Stimulated activated CD4-positive, alpha-beta T cell treated with anti-CD3 and anti-CD28 coated beads, TNF-alpha, amount 100 ng/mL, for 48 hours (primary cell): ENCODE results near the gene TKTL1.
"Not testable (repeated sequence)": the region's sequence is repeated elsewhere in the genome, so short reads cannot be mapped to it uniquely, and the experiment has no call there.

Experiments
- DNase-seq, 3 donors: peaks; one replicate each; pipeline ENCODE4 v3.0.0-alpha.2; 2020; ENCODE audit warnings: low read depth in 3 of 3

TKTL1 gene, protein sequence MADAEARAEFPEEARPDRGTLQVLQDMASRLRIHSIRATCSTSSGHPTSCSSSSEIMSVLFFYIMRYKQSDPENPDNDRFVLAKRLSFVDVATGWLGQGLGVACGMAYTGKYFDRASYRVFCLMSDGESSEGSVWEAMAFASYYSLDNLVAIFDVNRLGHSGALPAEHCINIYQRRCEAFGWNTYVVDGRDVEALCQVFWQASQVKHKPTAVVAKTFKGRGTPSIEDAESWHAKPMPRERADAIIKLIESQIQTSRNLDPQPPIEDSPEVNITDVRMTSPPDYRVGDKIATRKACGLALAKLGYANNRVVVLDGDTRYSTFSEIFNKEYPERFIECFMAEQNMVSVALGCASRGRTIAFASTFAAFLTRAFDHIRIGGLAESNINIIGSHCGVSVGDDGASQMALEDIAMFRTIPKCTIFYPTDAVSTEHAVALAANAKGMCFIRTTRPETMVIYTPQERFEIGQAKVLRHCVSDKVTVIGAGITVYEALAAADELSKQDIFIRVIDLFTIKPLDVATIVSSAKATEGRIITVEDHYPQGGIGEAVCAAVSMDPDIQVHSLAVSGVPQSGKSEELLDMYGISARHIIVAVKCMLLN

DNA sequence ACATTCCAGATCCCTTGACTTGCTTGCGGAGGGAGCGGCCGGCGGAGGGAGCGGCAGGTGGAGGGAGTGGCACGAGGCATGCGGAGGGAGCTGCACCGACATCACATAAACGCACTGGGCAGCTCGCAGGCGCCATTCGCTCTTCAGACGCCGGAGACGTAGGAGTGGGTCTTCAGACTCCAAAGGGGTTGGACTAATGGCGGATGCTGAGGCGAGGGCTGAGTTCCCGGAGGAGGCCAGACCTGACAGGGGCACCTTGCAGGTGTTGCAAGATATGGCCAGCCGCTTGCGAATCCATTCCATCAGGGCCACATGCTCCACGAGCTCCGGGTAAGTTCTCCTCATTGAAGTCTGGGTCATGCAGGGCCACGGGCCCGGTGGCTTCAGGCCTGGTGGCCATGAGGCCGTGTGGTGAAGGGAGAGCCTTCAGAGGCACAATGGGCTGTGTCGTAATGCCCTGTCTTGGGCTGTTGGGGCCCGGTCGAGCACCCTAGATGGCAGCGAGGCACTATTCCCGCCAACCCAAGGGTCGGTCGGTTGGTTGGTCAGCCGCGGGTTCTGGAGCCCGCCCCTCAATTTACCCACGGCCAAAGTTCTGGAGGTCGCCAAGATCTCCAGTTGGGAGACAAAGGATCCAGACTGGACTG, at the start of gene TKTL1:
TSS of gene TKTL1 (plus strand) at position 132 of the 647 bp plus-strand sequence. CDS start at position 197, 65 bp downstream.
- DNase-seq = no peak

DNA sequence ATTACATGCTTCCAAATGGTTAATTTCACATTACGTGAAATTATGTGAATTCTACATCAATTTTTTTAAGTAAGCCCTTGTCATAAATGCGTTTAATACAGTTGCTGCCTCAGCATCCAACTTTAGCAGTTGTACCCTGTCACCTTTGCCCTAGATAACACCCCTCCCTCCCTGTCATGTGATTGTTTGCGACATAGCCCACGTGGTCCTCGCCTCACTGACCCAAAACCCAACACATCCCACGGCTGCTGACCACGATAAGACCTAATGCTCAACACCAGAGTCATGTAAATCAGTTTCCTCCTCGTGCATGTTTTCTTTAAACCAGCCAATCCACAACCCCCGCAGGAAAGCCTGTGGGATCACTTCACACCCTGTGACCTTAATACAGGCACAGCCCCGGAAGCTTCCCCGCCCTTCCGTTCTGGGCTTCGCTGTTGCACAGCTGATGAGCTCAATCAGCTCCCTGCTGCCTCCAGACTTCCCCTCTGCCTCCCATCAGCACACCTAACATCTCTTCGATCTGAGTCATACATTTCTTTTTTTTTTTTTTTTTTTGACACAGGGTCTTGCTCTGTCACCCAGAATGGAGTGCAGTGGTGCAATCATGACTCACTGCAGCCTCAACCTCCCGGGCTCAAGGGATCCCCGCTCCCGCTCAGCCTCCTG, 48.1 kb upstream of the TKTL1 start:
- not testable (repeated sequence) for DNase-seq

DNA sequence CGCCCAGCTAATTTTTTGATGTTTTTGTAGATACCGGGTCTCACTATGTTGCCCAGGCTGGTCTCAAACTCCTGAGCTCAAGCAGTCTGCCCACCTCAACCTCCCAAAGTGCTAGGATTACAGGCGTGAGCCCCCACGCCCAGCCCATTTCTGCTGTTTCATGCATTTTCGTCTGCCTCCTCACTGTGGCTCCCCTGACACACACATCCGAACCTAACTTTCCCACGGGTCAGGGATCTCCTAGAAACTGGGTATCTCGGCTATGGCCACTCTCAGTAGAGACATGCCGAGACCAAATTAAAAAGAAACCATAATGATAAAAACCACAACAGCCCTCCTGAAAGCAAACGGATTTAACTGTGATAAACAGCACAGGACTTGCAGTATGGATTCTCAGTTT, 47.5 kb upstream of the TKTL1 start:
- not testable (repeated sequence) for DNase-seq

DNA sequence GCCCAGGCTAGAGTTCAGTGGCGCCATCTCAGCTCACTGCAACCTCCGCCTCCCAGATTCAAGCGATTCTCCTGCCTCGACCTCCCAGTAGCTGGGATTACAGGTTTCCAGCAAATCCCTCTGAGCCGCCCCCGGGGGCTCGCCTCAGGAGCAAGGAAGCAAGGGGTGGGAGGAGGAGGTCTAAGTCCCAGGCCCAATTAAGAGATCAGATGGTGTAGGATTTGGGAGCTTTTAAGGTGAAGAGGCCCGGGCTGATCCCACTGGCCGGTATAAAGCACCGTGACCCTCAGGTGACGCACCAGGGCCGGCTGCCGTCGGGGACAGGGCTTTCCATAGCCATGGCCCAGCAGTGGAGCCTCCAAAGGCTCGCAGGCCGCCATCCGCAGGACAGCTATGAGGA, 38.3 kb upstream of the TKTL1 start, which contains the start of gene OPN1MW3:
TSS of gene OPN1MW3 (plus strand) at position 301 of the 400 bp plus-strand sequence. CDS start at position 339, 38 bp downstream.
- not testable (repeated sequence) for DNase-seq

DNA sequence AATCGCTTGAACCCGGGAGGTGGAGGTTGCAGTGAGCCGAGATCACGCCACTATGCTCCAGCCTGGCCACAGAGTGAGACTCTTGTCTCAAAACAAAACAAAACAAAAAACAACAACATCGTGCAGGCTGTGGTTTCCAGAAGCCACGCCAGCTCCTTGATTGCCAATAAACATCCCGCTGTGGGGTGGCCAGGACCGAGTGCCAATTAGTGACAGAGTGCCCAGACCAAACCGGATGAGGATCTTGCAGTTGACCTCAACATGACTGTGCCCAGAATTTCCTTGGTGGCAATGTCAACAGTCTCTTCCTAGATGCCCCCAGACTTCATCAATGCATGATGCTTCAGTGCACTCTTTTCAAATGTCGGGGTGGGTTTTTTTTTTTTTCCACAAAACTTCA, 36.9 kb upstream of the TKTL1 start:
- not testable (repeated sequence) for DNase-seq

DNA sequence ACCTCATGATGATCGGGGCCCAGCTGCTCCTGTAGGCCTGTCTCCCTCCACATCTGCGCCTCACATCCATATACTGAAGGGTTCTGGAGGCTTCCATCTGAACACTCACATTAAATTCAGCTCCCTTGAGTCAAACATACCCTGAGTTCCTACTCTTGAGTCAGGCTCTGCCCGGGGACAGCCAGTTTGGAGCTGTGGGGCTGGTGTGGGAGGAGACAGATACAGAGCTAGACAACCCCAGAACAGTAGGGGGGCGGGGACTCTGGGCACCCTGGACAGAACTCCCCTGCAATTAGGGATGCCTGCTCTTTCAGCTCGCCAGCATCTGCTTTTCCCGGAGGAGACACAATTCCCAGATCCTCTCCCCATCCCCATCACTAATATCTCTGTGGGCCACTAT, 32.5 kb upstream of the TKTL1 start:
- not testable (repeated sequence) for DNase-seq

DNA sequence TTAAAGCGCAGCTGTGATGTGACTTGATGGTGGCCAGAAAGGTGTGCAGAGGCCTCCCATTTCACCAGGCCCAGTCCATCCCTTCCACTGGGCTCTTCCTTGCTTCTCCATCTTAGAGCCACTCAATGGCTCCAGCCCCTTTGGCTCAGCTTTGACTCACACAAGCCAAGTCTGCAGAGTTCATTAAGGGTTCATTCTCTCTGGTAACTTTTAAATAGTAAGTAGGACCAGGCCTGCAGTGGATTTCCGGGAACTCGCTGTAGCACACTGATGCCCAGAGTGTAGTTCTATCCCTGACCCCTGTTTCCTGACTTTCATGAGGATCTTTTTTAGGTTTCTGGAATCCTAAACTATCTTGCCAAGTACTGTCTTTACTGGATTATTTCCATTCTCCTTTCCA, 26.4 kb upstream of the TKTL1 start:
- DNase-seq = not testable (repeated sequence)

DNA sequence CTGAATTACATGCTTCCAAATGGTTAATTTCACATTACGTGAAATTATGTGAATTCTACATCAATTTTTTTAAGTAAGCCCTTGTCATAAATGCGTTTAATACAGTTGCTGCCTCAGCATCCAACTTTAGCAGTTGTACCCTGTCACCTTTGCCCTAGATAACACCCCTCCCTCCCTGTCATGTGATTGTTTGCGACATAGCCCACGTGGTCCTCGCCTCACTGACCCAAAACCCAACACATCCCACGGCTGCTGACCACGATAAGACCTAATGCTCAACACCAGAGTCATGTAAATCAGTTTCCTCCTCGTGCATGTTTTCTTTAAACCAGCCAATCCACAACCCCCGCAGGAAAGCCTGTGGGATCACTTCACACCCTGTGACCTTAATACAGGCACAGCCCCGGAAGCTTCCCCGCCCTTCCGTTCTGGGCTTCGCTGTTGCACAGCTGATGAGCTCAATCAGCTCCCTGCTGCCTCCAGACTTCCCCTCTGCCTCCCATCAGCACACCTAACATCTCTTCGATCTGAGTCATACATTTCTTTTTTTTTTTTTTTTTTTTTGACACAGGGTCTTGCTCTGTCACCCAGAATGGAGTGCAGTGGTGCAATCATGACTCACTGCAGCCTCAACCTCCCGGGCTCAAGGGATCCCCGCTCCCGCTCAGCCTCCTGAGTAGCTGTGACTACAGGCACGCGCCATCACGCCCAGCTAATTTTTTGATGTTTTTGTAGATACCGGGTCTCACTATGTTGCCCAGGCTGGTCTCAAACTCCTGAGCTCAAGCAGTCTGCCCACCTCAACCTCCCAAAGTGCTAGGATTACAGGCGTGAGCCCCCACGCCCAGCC, 10.9 kb upstream of the TKTL1 start:
- DNase-seq = not testable (repeated sequence)

DNA sequence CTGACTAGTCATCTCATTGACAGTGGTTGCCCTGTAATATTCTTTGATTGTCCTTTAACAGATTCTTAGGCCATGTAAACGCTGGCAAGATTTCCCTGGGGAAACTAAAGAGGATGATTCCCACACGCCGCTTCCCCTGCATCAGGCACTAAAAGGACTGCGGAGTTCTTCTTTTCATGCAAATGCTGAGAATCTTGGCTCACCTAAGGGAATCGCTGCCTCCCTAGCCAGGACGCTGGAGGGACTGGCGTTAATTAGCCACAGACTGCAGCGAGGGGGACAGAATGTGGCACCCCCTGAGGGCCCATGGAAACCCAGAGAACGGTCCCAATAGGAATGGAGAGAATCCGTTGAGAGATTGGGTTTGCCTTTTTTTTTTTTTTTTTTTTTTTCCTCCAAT, 9.2 kb upstream of the TKTL1 start:
- DNase-seq = not testable (repeated sequence)

DNA sequence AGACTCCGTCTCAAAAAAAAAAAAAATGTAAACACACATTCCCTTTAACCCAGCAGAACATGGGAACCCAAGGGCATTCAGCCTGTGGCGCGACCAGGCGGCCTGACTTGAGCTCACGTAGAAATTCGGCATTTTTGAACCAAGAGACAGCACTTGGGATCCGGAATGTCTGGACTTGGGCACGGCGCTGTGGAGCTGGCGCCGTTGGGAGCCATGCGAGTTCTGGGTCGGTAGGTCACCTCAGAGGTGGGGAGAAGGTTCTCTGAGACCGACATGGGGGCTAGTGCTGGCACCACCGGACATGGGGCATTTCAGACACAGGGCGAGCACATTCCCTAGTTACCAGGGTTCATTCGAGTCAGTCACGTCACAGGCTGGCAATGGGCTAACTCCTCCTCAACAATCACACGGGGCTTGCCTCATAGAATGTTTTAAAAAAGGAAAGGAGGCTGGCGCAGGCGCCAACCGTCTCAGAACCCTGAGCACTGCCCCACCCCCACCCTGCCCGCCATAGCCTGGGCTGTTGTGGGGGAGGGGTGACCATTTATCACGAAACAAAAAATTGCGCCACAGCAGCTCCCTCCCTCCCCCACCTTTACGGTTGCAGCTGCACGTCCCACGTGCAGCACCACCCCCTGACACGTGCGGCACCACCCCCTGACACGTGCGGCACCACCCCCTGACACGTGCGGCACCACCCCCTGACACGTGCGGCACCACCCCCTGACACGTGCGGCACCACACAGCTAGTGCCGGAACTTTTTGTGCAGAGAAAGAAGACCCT, 612 bp upstream of the TKTL1 start, which contains the start of gene TEX28:
TSS of gene TEX28 (minus strand) at position 334 of the 784 bp plus-strand sequence. CDS start 3,007 bp downstream, outside the sequence.
- no peak for DNase-seq

DNA sequence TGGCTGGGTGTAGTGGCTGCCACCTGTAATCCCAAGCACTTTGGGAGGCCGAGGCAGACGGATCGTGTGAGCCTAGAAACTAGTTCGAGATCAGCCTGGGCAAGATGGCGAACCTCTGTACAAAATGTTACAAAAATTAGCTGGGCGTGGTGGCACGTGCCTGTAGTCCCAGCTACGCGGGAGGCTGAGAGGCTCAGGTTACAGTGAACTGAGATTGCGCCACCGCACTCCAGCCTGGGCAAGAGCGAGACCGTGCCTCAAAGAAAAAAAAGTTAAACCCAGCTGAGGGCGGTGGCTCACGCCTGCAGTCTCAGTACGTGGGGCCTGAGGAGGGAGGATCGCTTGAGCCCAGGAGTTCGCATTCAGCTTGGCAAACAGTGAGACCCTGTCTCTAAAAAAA, 1.1 kb downstream of the TKTL1 start:
- no peak for DNase-seq

DNA sequence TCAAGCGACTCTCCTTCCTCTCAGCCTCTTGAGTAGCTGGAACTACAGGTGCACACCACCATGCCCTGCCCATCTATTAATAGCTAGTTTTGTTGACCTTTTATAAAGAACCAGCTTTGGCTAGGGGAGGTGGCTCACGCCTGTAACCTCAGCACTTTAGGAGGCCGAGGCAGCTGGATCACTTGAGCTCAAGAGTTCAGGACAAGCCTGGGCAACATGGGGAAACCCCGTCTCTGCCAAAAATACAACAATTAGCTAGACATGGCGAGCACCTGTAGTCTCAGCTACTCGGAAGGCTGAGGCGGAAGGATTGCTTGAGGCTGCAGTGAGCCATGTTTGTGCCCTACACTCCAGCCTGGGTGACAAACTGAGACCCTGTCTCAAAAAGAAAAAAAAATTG, 2.7 kb downstream of the TKTL1 start:
- DNase-seq = no peak

DNA sequence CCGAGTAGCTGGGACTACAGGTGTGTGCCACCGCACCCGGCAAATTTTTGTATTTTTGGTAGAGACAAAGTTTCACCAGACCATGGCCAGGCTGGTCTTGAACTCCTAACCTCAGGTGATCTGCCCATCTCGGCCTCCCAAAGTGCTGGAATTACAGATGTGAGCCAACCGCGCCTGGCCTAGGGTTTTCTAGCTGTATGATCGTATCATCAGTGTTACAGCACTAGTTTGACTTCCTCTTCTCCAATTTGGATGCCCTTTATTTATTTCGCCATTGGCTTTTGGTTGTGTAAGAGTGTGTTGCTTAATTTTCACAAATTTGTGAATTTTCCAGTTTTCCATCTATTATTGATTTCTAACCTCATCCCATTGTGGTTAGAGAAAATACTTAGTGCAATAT, 5.2 kb downstream of the TKTL1 start:
- no peak for DNase-seq

DNA sequence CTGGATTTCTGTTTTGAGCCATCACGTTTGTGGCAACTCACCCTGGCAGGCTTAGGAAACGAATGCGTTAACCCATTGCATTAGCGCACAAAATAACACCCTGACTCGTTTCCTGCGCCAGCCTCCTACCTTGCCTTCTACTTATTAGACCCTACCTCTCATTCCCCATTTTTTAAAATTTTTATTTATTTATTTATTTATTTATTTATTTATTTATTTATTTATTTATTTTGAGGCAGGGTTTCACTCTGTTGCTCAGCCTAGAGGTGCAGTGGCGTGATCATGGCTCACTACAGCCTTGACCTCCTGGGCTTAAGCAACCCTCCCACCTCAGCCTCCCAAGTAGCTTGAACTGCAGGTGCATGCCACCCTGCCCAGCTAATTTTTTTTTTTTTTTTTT, 7.4 kb downstream of the TKTL1 start:
- DNase-seq = not testable (repeated sequence)

DNA sequence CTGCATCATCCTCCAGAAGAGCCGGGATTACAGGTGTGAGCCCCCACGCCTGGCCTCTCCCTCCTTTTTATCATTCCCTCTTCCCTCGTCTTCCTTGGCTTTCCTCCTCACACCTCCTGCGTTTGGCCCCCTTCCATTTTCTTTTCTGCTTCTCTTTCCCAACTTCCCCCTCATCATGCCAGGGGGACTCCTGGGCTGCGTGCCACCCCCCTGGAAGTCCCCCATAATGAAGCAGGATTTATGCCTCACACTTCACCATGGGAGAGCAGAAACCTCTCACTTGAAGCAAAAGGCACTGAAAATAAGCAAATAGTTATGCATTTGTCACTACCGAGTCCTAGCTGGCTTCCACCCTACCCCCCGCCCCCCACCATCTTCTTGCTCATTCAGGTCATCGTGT, 7.9 kb downstream of the TKTL1 start:
- DNase-seq = no peak

DNA sequence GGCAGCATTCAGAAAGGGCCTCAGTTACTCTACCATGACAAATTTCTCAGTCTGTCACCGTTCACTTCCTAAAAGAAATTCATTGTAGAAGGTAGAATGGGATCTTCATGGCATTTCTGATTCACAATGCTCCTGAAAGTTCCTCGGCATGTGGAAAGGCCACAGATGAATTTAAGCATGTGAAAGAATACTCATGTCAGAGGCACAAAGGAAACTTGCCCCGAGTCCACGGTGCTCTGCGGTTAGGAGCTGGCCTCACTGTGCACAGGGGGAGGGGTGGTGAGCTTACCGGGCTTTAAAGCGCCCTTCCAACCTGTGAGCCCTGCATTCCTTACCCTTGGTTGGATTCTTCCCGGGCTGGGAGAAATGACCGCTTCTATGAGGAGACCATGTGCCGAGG, 9.3 kb downstream of the TKTL1 start:
- no peak for DNase-seq

DNA sequence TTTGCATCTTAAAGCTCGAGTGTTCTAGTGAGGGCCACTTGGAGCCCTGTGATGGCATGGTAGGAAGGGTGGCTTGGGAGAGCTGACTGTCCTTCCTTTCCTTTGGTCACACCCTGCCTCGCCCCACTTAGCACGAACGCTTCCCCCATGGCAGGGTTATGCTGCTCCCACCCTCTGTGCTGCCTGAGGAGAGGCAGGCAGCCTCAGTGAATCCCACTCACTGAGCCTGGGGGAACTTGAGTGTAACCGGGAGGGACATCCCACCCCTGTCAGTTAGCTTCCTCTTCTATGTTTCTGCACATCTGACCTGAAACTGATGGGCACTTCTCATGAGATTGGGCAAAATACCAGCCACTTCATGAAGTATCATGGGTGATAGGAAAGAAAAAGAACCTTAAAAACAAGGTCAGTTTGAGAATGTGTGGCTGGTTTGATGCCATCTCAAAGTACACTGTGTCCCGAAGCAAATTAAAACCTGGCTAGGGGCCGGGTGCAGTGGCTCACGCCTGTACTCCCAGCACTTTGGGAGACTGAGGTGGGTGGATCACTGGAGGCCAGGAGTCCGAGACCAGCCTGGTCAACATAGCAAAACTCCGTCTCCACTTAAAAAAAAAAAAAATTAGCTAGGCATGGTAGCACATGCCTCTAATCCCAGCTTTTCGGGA, 10.1 kb downstream of the TKTL1 start:
- DNase-seq = no peak

DNA sequence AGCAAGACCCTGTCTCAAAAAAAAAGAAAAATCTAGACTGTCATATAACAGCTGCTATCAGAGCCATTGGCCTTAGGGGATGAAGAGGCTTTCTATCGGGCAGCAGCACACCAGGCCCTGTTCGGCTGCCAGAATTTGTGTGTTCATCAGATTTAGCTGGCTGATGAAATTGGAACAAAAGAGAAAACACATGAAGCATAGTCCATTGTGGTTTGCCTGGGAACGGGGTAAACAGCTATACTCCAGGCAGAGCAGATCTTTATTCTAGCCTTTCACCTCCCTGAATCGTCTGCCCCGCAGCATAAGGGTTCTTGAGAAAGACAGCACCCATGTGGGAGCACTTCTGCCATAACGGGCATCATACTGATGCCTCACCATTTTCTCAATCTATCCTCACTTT, 11.6 kb downstream of the TKTL1 start:
- no peak for DNase-seq

DNA sequence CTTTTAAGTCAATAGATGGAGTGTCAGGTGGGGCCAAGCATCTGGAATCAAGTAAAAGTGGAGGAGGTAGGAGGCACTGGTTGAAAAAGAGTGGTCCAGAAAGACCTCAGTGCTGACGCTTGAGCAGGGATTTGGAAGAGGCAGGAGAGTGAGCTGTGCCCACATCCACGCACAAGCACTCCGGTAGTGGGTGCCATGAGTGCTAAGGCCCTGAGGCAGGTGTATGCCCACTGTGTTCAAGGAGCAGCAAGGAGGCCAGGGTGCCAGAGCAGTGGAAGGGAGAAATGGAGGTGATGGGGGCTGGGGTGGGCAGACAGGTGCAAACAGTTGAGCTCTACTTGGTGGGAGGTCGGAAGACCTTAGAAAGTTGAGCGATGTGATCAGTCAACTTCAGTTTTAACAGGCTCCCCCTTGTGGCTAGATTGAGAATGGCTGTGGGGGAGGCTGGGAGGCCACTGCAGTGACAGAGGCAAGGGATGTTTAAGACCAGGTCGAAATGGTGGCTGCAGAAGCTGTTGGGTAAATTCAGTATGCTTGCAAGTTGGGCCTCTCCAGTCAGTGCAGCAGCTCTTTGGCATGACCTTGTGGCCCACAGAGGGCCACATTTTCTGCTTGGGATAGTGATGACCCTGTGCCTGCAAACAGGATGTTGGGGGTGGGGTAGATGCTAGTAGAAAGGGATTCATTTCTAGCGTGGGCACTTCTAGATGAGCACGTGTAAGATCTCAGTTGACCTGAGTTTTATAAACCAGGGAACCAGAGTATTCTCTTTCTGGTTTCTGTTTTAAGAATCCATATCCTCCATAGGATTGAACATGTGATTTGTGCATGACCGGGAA, 12.7 kb downstream of the TKTL1 start:
- DNase-seq = peak; percentile 61 to 79 (median 71)
